HepG2 (cell line): ENCODE results near the gene PARS2. TPM values are rescaled to one million over a fixed set of nuclear protein-coding genes. Genes with fewer than 3 reads are reported as not detected.
A peak's percentile ranks its signal among the peaks of the same experiment; 100 is the strongest.

ENCODE experiments used
- HIVEP1 ChIP-seq: sonication (generic); formaldehyde crosslinking; IDR thresholded peaks from 2 replicates; pipeline ENCODE4 v1.4.0; 2020; ENCODE audit warnings: mild to moderate bottlenecking, missing genetic modification reagents
- KLF11 ChIP-seq: IDR thresholded peaks from 2 replicates; pipeline ENCODE4 v1.6.1; 2016; ENCODE audit warnings: missing compliant biosample characterization
- NCOA5 ChIP-seq: sonication (generic); formaldehyde crosslinking; IDR thresholded peaks from 2 replicates; pipeline ENCODE4 v1.4.0; 2020; ENCODE audit warnings: missing genetic modification reagents
- PAF1 ChIP-seq: IDR thresholded peaks from 2 replicates; pipeline ENCODE4 v1.6.1; 2016; ENCODE audit warnings: missing genetic modification reagents, missing compliant biosample characterization
- PCBP2 ChIP-seq: fragments of 200-400 bp; formaldehyde crosslinking; optimal IDR thresholded peaks from 2 replicates; pipeline ENCODE3; 2018; ENCODE audit warnings: low read length, low read depth; ENCODE audit not compliant: poor library complexity, severe bottlenecking
- POLR2G ChIP-seq: fragments of 200-400 bp; formaldehyde crosslinking; IDR thresholded peaks from 2 replicates; pipeline ENCODE4 v1.6.1; 2018; ENCODE audit warnings: mild to moderate bottlenecking, low read depth, low read length, moderate library complexity
- TEAD2 ChIP-seq: sonication (generic); formaldehyde crosslinking; IDR thresholded peaks from 2 replicates; pipeline ENCODE4 v1.9.0; 2021; ENCODE audit warnings: missing genetic modification reagents
- YY1 ChIP-seq: IDR thresholded peaks from 2 replicates; pipeline ENCODE4 v1.6.1; 2011; ENCODE audit warnings: low read length, low read depth, moderate library complexity, mild to moderate bottlenecking; ENCODE audit not compliant: insufficient read depth, insufficient replicate concordance
- ZBTB2 ChIP-seq: sonication (generic); formaldehyde crosslinking; IDR thresholded peaks from 2 replicates; pipeline ENCODE4 v1.8.0; 2022; ENCODE audit warnings: low read depth, missing genetic modification reagents
- ZBTB20 ChIP-seq: sonication (generic); formaldehyde crosslinking; IDR thresholded peaks from 2 replicates; pipeline ENCODE4 v1.8.1; 2023; ENCODE audit warnings: missing genetic modification reagents, low read depth, mild to moderate bottlenecking, borderline replicate concordance
- ZBTB33 ChIP-seq: sonication (generic); formaldehyde crosslinking; IDR thresholded peaks from 2 replicates; pipeline ENCODE4 v1.4.0; 2020; ENCODE audit warnings: missing genetic modification reagents
- ZBTB38 ChIP-seq: sonication (generic); formaldehyde crosslinking; IDR thresholded peaks from 2 replicates; pipeline ENCODE4 v1.5.1; 2020; ENCODE audit warnings: mild to moderate bottlenecking, missing genetic modification reagents
- ZKSCAN8 ChIP-seq: IDR thresholded peaks from 2 replicates; pipeline ENCODE4 v1.6.1; 2016; ENCODE audit warnings: borderline replicate concordance, missing genetic modification reagents, missing compliant biosample characterization
- ZMYM4 ChIP-seq: sonication (generic); formaldehyde crosslinking; IDR thresholded peaks from 2 replicates; pipeline ENCODE4 v1.8.1; 2023; ENCODE audit warnings: mild to moderate bottlenecking, missing genetic modification reagents
- ZNF136 ChIP-seq: sonication (generic); formaldehyde crosslinking; IDR thresholded peaks from 2 replicates; pipeline ENCODE4 v1.8.1; 2022; ENCODE audit warnings: low read depth, mild to moderate bottlenecking, moderate library complexity, missing genetic modification reagents
- ZNF17 ChIP-seq: sonication (generic); formaldehyde crosslinking; IDR thresholded peaks from 2 replicates; pipeline ENCODE4 v1.5.0; 2020; ENCODE audit warnings: mild to moderate bottlenecking, missing genetic modification reagents
- ZNF33B ChIP-seq: sonication (generic); formaldehyde crosslinking; IDR thresholded peaks from 2 replicates; pipeline ENCODE4 v1.5.1; 2020; ENCODE audit warnings: mild to moderate bottlenecking, missing genetic modification reagents
- ZNF468 ChIP-seq: sonication (generic); formaldehyde crosslinking; IDR thresholded peaks from 2 replicates; pipeline ENCODE4 v1.8.0; 2022; ENCODE audit warnings: mild to moderate bottlenecking, moderate library complexity, missing genetic modification reagents
- ZNF660 ChIP-seq: sonication (generic); formaldehyde crosslinking; IDR thresholded peaks from 2 replicates; pipeline ENCODE4 v1.5.1; 2020; ENCODE audit warnings: mild to moderate bottlenecking, low read depth, missing genetic modification reagents, borderline replicate concordance
- ZNF720 ChIP-seq: sonication (generic); formaldehyde crosslinking; IDR thresholded peaks from 2 replicates; pipeline ENCODE4 v1.4.0; 2020; ENCODE audit warnings: missing genetic modification reagents
- polyA plus RNA-seq, 8 experiments: library from polyadenylated mRNA; depleted of rRNA in 3 of 8; stranded (reverse) in 7 of 8; unstranded in 1 of 8; fragments of >200 nt; fragmentation: Illumina TruSeq in 4 of 8; extraction: Trizol in 4 of 8; gene quantifications; 2 replicates each; pipeline versions ENCODE4 v1.2.1 to v1.2.3, GENCODE V29; 2011 to 2016; ENCODE audit warnings: low read depth in 4 of 8, missing spikeins in 1 of 8, mixed read lengths in 1 of 8; ENCODE audit not compliant: insufficient read depth in 1 of 8
- total RNA-seq, 5 experiments: library from RNA; depleted of rRNA; stranded (reverse); fragments of >200 nt; fragmentation: Illumina TruSeq; extraction: Trizol; gene quantifications; 2 replicates each; pipeline ENCODE4 v1.2.3, GENCODE V29; 2016; ENCODE audit warnings: low read depth in 1 of 5
- TF ChIP-seq, protein P1 (sequence below): IDR thresholded peaks from 2 replicates; pipeline ENCODE4 v1.6.1; 2018; ENCODE audit warnings: missing genetic modification reagents
- TF ChIP-seq, protein P2 (sequence below): IDR thresholded peaks from 2 replicates; pipeline ENCODE4 v1.6.1; 2016; ENCODE audit warnings: low read depth, control low read depth
- TF ChIP-seq, protein P3 (sequence below): sonication (generic); formaldehyde crosslinking; IDR thresholded peaks from 2 replicates; pipeline ENCODE4 v1.8.0; 2022; ENCODE audit warnings: mild to moderate bottlenecking, missing genetic modification reagents, moderate library complexity

PARS2 gene
- total and polyA plus RNA-seq, 2 of the 13 experiments (the other 11 are each of a cell fraction or from before 2014, with no cell fraction given) = 2.4 to 4.6 TPM

GRCh38 chr1:54715493-54716298 is 48.6 kb downstream of the PARS2 start, which contains the start of gene TTC4 (continued):
- TF ChIP-seq ZBTB2 (CRISPR knock-in tag) (0 out of 2 replicates have a peak, but pooled peaks have one; percentile 60), ZNF33B (CRISPR knock-in tag) (peak; percentile 87; the same call in 1 of the 2 replicates), ZNF468 (CRISPR knock-in tag) (no peak), ZBTB20 (peak; percentile 72), HIVEP1 (CRISPR knock-in tag) (peak; percentile 85), ZMYM4 (CRISPR knock-in tag) (peak; percentile 92), ZNF660 (CRISPR knock-in tag) (no peak), ZNF720 (CRISPR knock-in tag) (0 out of 2 replicates have a peak, but pooled peaks have one; percentile 33), ZNF136 (no peak), PAF1 (CRISPR knock-in tag) (no peak), ZBTB33 (CRISPR knock-in tag) (no peak), TEAD2 (CRISPR knock-in tag) (no peak), ZBTB38 (CRISPR knock-in tag) (0 out of 2 replicates have a peak, but pooled peaks have one; percentile 33), NCOA5 (CRISPR knock-in tag) (no peak), POLR2G (peak; percentile 91), YY1 (peak; percentile 80), PCBP2 (no peak), ZNF17 (CRISPR knock-in tag) (no peak), ZKSCAN8 (CRISPR knock-in tag) (0 out of 2 replicates have a peak, but pooled peaks have one; percentile 39), KLF11 (peak; percentile 62; the same call in 1 of the 2 replicates)
- TF ChIP-seq, protein P1, sequence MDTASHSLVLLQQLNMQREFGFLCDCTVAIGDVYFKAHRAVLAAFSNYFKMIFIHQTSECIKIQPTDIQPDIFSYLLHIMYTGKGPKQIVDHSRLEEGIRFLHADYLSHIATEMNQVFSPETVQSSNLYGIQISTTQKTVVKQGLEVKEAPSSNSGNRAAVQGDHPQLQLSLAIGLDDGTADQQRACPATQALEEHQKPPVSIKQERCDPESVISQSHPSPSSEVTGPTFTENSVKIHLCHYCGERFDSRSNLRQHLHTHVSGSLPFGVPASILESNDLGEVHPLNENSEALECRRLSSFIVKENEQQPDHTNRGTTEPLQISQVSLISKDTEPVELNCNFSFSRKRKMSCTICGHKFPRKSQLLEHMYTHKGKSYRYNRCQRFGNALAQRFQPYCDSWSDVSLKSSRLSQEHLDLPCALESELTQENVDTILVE (CRISPR knock-in tag) = peak; percentile 73; the same call in 1 of the 2 replicates
- TF ChIP-seq, protein P2, sequence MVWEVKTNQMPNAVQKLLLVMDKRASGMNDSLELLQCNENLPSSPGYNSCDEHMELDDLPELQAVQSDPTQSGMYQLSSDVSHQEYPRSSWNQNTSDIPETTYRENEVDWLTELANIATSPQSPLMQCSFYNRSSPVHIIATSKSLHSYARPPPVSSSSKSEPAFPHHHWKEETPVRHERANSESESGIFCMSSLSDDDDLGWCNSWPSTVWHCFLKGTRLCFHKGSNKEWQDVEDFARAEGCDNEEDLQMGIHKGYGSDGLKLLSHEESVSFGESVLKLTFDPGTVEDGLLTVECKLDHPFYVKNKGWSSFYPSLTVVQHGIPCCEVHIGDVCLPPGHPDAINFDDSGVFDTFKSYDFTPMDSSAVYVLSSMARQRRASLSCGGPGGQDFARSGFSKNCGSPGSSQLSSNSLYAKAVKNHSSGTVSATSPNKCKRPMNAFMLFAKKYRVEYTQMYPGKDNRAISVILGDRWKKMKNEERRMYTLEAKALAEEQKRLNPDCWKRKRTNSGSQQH (CRISPR knock-in tag) = peak; percentile 96
- TF ChIP-seq, protein P3, sequence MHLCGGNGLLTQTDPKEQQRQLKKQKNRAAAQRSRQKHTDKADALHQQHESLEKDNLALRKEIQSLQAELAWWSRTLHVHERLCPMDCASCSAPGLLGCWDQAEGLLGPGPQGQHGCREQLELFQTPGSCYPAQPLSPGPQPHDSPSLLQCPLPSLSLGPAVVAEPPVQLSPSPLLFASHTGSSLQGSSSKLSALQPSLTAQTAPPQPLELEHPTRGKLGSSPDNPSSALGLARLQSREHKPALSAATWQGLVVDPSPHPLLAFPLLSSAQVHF (CRISPR knock-in tag) = 0 out of 2 replicates have a peak, but pooled peaks have one; percentile 29
